Amygdala (tissue), 56 donors: ENCODE results near the gene EQTN.
"Not testable (repeated sequence)": the region's sequence is repeated elsewhere in the genome, so short reads cannot be mapped to it uniquely, and the experiment has no call there.

Experiments
- DNase-seq, 56 donors: peaks; one replicate each; lab custom pipeline; 2025; lab: John Stamatoyannopoulos, UW

Gene EQTN

GRCh38 chr9:27303219-27303618 lies 6.3 kb upstream of the EQTN start:
- DNase-seq = no peak

- no peak for DNase-seq
Observed at GRCh38 chr9:27293996-27294395, 3.0 kb downstream of the EQTN start.

GRCh38 chr9:27292659-27293405 lies 4.1 kb downstream of the EQTN start:
- DNase-seq = no peak

GRCh38 chr9:27291292-27291691 lies 5.7 kb downstream of the EQTN start:
- DNase-seq = no peak

- DNase-seq = no peak
Observed at GRCh38 chr9:27282269-27282668, 14.7 kb downstream of the EQTN start.

GRCh38 chr9:27280860-27281259 lies 16.1 kb downstream of the EQTN start:
- no peak for DNase-seq

- no peak for DNase-seq
Observed at GRCh38 chr9:27280249-27280648, 16.7 kb downstream of the EQTN start.

- DNase-seq = no peak
Observed at GRCh38 chr9:27279611-27280010, 17.3 kb downstream of the EQTN start.

- no peak for DNase-seq
Observed at GRCh38 chr9:27278374-27278773, 18.6 kb downstream of the EQTN start.

GRCh38 chr9:27276193-27277030 lies 20.5 kb downstream of the EQTN start:
- peak in 10 of 56 donors; percentile 1 to 53 (median 4) for DNase-seq

- DNase-seq = no peak
Observed at GRCh38 chr9:27273186-27273585, 23.8 kb downstream of the EQTN start.

GRCh38 chr9:27272103-27272502 lies 24.8 kb downstream of the EQTN start:
- no peak for DNase-seq

GRCh38 chr9:27261517-27262211 lies 35.3 kb downstream of the EQTN start:
- no peak for DNase-seq

- DNase-seq = no peak
Observed at GRCh38 chr9:27260789-27261516, 36.0 kb downstream of the EQTN start.

- no peak for DNase-seq
Observed at GRCh38 chr9:27258662-27259061, 38.3 kb downstream of the EQTN start.

GRCh38 chr9:27248702-27249101 lies 48.2 kb downstream of the EQTN start:
- no peak for DNase-seq

GRCh38 chr9:27247756-27248155 lies 49.2 kb downstream of the EQTN start:
- DNase-seq = peak in 6 of 56 donors; percentile 1 to 13 (median 6)

- not testable (repeated sequence) for DNase-seq
Observed at GRCh38 chr9:27239648-27240047, 57.3 kb downstream of the EQTN start.
